Nephron (organoid): ENCODE measurements around the gene RREB1.

Experiments
- H3K27ac Mint-ChIP-seq, 3 experiments: 2 replicates each; pipeline ENCODE4 v1.8.0; 2020; ENCODE audit warnings: mixed read lengths in 3 of 3, mild to moderate bottlenecking in 2 of 3, moderate library complexity in 1 of 3
- H3K27me3 Mint-ChIP-seq: 2 replicates; pipeline ENCODE4 v1.8.0; 2021; ENCODE audit warnings: low read depth, mild to moderate bottlenecking, moderate library complexity, mixed read lengths
- H3K36me3 Mint-ChIP-seq: 2 replicates; pipeline ENCODE4 v1.8.0; 2020; ENCODE audit warnings: low read depth, mixed read lengths
- H3K4me1 Mint-ChIP-seq: 2 replicates; pipeline ENCODE4 v1.8.0; 2020; ENCODE audit warnings: mixed read lengths
- H3K4me3 Mint-ChIP-seq, 3 experiments: 2 replicates each; pipeline ENCODE4 v1.8.0; 2020; ENCODE audit warnings: mild to moderate bottlenecking in 3 of 3, mixed read lengths in 3 of 3, moderate library complexity in 2 of 3
- H3K9me3 Mint-ChIP-seq: 2 replicates; pipeline ENCODE4 v1.8.0; 2020; ENCODE audit warnings: mixed read lengths
- CTCF ChIP-seq, 3 experiments: fragments of 200-600 bp; sonication (generic); IDR thresholded peaks; one replicate each; pipeline ENCODE4 v1.5.0; 2021; ENCODE audit warnings: antibody characterized with exemption in 3 of 3; ENCODE audit not compliant: unreplicated experiment in 3 of 3

RREB1 gene

GRCh38 chr6:7124114-7124513, 16.4 kb downstream of the RREB1 start:
- H3K27me3 Mint-ChIP-seq: no peaks in the 10 kb centered on the region
- no peaks in the 10 kb centered on the region for H3K9me3 Mint-ChIP-seq
- TF ChIP-seq CTCF (IDR thresholded peaks at IDR 0.05; ENCODE audit: unreplicated experiment in 3 of 3): no peak
- H3K4me1 Mint-ChIP-seq: peaks cover 24% of the 10 kb centered on the region
- peaks cover 43% of the 10 kb centered on the region for H3K36me3 Mint-ChIP-seq
- no peak overlapping the region for H3K4me3 Mint-ChIP-seq
- H3K27ac Mint-ChIP-seq: no peak overlapping the region

GRCh38 chr6:7124636-7125035, 16.9 kb downstream of the RREB1 start:
- H3K27me3 Mint-ChIP-seq: no peaks in the 10 kb centered on the region
- H3K4me3 Mint-ChIP-seq: no peak overlapping the region
- H3K27ac Mint-ChIP-seq: peak overlapping the region in 1 of 3 experiments; percentile 12
- TF ChIP-seq CTCF (IDR thresholded peaks at IDR 0.05; ENCODE audit: unreplicated experiment in 3 of 3): no peak
- peaks cover 19% of the 10 kb centered on the region for H3K4me1 Mint-ChIP-seq
- H3K36me3 Mint-ChIP-seq: peaks cover 40% of the 10 kb centered on the region
- H3K9me3 Mint-ChIP-seq: no peaks in the 10 kb centered on the region

- no peak for TF ChIP-seq CTCF (IDR thresholded peaks at IDR 0.05; ENCODE audit: unreplicated experiment in 3 of 3)
- Mint-ChIP-seq H3K27me3 (no peaks in the 10 kb centered on the region), H3K36me3 (peaks cover 39% of the 10 kb centered on the region), H3K4me1 (peaks cover 22% of the 10 kb centered on the region), H3K9me3 (no peaks in the 10 kb centered on the region), H3K4me3 (no peak overlapping the region), H3K27ac (peak overlapping the region in 1 of 3 experiments; percentile 12)
These were observed 17.5 kb downstream of the RREB1 start for GRCh38 chr6:7125290-7125689.

- no peaks in the 10 kb centered on the region for H3K27me3 Mint-ChIP-seq
- no peak overlapping the region for H3K27ac Mint-ChIP-seq
- no peak overlapping the region for H3K4me3 Mint-ChIP-seq
- H3K4me1 Mint-ChIP-seq: peaks cover 23% of the 10 kb centered on the region
- no peak for TF ChIP-seq CTCF (IDR thresholded peaks at IDR 0.05; ENCODE audit: unreplicated experiment in 3 of 3)
- H3K9me3 Mint-ChIP-seq: no peaks in the 10 kb centered on the region
- H3K36me3 Mint-ChIP-seq: peaks cover 36% of the 10 kb centered on the region
These were observed 19.0 kb downstream of the RREB1 start for GRCh38 chr6:7126754-7127153.

- Mint-ChIP-seq H3K27me3 (no peaks in the 10 kb centered on the region), H3K36me3 (peaks cover 28% of the 10 kb centered on the region), H3K4me3 (no peak overlapping the region), H3K4me1 (peaks cover 23% of the 10 kb centered on the region), H3K27ac (no peak overlapping the region), H3K9me3 (no peaks in the 10 kb centered on the region)
- TF ChIP-seq CTCF (IDR thresholded peaks at IDR 0.05; ENCODE audit: unreplicated experiment in 3 of 3): no peak
These were observed 19.9 kb downstream of the RREB1 start for GRCh38 chr6:7127680-7128079.

- Mint-ChIP-seq H3K27ac (no peak overlapping the region), H3K4me1 (peaks cover 23% of the 10 kb centered on the region), H3K9me3 (no peaks in the 10 kb centered on the region), H3K4me3 (no peak overlapping the region), H3K27me3 (no peaks in the 10 kb centered on the region), H3K36me3 (peaks cover 23% of the 10 kb centered on the region)
- TF ChIP-seq CTCF (IDR thresholded peaks at IDR 0.05; ENCODE audit: unreplicated experiment in 3 of 3): no peak
These were observed 21.6 kb downstream of the RREB1 start for GRCh38 chr6:7129360-7129759.
